HG03521 (cell line): ENCODE measurements around the gene MINDY4B.
"Not testable (repeated sequence)": the region's sequence is repeated elsewhere in the genome, so short reads cannot be mapped to it uniquely, and the experiment has no call there.

Experiments used
- ATAC-seq: cut with Tn5 transposase; IDR thresholded peaks from one replicate; pipeline ENCODE4 v1.9.1; 2021; ENCODE audit warnings: mild to moderate bottlenecking, moderate library complexity; ENCODE audit not compliant: unreplicated experiment

Gene MINDY4B

GRCh38 chr3:150899141-150899540 lies 6.1 kb downstream of the MINDY4B start:
- no peak for ATAC-seq

DNA sequence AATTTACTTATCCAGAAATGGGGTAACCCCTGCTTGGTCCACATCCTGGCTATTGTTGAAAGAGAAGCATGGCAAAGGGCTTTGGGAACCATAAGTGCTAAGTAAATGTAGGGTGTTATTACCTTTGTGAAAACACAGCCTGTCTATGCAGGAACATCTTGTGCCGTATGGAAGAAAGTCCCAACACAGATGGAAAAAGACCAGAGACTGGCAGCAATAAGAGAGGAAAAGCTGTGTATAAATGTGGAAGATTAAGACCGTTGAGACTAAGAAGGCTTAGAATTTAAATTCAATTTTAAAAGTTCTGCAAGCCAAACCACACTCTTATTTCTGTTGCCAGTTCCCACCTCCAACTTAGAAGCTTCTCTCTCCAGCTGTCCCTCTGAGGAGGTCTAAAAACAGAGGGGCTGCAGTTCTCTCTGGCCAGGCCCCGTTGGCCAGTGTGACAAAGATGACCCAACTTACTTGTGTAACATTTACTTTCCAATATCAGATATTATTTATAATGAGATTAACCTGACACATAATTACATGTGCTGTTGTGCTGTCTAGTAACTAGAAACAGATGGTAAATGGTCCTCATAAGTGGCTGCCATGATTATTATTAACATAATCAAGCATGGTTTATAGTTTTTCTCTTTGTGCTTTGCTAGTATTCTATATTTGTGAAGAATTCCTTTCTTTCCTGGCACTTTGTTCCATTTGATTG lies 7.0 kb downstream of the MINDY4B start:
- no peak for ATAC-seq

- ATAC-seq = no peak
Measured at GRCh38 chr3:150897592-150897991, 7.6 kb downstream of the MINDY4B start.

- no peak for ATAC-seq
Measured at GRCh38 chr3:150890831-150891230, 14.4 kb downstream of the MINDY4B start.

- no peak for ATAC-seq
Measured at GRCh38 chr3:150890295-150890694, 14.9 kb downstream of the MINDY4B start.

DNA sequence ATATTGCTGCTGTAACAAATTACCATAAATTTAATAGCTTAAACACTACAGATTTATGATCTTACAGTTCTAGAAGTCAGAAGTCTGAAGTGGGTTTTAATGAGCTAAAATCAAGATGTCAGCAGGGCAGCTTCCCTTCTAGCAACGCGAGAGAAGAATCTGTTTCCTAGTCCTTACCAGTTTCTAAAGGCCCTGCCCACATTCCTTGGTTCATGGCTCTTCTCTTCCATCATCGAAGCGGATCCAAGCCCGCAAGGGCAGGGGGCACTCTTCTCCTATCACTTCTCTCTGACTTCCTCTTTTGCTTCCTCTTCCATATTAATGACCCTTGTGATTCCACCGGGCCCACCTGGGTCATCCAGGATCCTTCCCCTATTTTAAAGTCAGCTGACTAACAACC lies 16.1 kb downstream of the MINDY4B start:
- no peak for ATAC-seq

- no peak for ATAC-seq
Measured at GRCh38 chr3:150887031-150887430, 18.2 kb downstream of the MINDY4B start.

DNA sequence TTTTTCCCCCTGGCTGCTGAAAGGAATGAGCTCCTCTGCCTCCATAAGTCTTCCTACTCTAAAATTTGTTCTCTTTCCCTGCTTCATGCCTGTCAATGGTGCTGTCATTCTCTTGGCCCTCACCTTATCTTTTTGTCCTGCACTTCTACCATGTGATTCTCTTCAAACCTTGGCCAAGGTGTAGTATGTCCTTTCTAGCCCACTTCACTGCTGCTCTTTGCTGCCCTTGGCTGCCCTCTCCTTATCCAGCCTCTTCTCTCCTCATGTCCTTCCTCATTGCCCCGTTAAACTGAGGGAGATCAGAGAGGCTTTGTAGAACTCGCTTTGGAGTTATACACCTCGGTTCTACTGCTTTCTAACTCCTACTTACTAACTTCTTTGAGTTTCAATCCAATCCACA lies 19.7 kb downstream of the MINDY4B start:
- no peak for ATAC-seq

GRCh38 chr3:150878996-150879575 lies 26.2 kb downstream of the MINDY4B start:
- ATAC-seq = no peak

GRCh38 chr3:150878290-150878689 lies 26.9 kb downstream of the MINDY4B start:
- no peak for ATAC-seq

- ATAC-seq = no peak
Measured at GRCh38 chr3:150877303-150877702, 27.9 kb downstream of the MINDY4B start.

GRCh38 chr3:150876611-150877265 lies 28.5 kb downstream of the MINDY4B start:
- no peak for ATAC-seq

- no peak for ATAC-seq
Measured at GRCh38 chr3:150875548-150875947, 29.7 kb downstream of the MINDY4B start.

DNA sequence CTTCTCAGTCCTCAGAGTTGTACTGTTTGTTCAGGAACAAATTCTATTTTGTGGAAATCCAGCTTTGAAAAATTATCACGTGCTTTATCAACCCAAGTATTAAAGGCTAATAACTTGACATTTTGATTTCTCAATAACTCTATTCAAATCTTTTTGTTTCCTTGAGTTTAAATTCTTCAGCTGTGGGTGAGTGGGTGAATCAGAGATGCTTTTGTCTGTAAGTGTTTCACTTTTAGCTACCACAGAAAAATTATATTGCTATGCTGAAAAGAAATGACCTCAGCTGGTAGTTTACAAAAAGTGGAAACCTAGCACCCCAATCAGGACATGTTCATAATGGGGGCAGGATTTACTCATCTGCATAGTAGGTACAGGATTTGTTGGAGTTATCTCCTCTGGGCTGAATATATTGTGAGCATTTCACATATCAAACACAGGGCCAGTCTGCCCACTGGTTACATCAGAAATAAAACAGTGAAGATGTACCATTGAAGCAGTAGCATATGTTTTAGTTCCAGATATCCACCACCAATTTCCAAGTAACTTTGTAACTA lies 30.5 kb downstream of the MINDY4B start:
- no peak for ATAC-seq

DNA sequence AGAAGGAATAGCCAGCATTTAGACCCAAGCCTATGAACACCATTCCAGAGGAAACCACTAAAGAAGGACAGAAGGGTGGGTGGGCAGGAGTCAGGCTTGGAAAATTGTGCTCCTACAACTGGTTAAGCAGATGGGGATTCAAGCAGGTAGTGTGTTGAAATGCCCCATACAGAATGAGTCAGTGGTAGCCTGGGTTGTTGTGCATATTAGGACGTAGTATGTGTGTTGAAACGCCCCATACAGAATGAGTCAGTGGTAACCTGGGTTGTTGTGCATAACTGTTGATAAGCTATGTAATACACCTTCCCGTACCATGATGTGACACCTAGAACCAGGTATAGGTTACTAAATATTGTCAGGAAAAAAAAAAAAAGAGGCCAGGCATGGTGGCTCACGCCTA lies 34.0 kb downstream of the MINDY4B start:
- ATAC-seq = no peak

- ATAC-seq = no peak
Measured at GRCh38 chr3:150870406-150870805, 34.8 kb downstream of the MINDY4B start.

DNA sequence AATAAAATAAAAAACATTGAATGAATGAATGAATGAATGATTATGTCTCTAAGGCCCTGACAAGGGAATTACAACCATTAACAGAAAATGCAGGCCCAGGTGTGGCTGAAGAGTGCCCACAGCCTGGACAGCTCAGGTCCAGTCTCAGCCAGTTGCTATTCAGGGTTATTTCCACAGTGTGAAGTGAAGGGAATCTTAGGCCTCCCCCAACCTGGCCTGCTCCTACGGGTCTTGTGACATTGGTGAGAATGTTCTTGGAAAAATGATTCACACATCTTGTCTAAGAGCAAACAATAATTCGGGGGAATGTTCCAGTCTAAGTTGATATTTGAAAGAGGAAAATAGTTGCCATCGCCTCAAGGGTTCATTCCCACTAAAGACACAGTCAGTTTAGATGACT lies 37.0 kb downstream of the MINDY4B start:
- ATAC-seq = no peak

- ATAC-seq = no peak
Measured at GRCh38 chr3:150867434-150867833, 37.8 kb downstream of the MINDY4B start.

DNA sequence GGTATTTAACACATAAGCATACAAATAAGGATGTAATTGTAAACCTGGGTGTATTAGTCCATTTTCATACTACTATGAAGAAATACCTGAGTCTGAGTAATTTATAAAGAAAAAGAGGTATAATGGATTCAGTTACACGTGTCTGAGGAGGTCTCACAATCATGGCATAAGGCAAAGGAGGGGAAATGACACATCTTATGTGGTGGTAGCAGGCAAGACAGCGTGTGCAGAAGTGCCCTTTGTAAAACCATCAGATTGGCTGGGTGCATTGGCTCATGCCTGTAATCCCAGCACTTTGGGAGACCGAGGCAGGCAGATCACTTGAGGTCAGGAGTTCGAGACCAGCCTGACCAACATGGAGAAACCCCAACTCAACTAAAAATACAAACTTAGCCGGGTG lies 41.3 kb downstream of the MINDY4B start:
- ATAC-seq = not testable (repeated sequence)

- ATAC-seq = no peak
Measured at GRCh38 chr3:150861851-150862250, 43.4 kb downstream of the MINDY4B start.

GRCh38 chr3:150857936-150858335 lies 47.3 kb downstream of the MINDY4B start:
- ATAC-seq = not testable (repeated sequence)

- no peak for ATAC-seq
Measured at GRCh38 chr3:150850191-150850590, 55.0 kb downstream of the MINDY4B start.
